A549 (cell line): ENCODE results near the gene CLEC1A.

ENCODE experiments used
- BHLHE40 ChIP-seq: IDR thresholded peaks from 2 replicates; pipeline ENCODE4 v1.6.1; 2012; ENCODE audit warnings: low read depth, low read length, inconsistent platforms
- CTCF ChIP-seq: fragments of >200 bp; sonication (Bioruptor Twin); formaldehyde crosslinking; IDR thresholded peaks from 3 replicates; pipeline ENCODE4 v1.5.1; 2016
- EP300 ChIP-seq, 2 experiments: fragments of >200 bp; sonication (Bioruptor Twin); formaldehyde crosslinking; IDR thresholded peaks; 2 replicates in 1 of 2; 3 replicates in 1 of 2; pipeline ENCODE4 v1.6.1; 2016 to 2017
- NR3C1 ChIP-seq: fragments of >200 bp; sonication (Bioruptor Twin); formaldehyde crosslinking; IDR thresholded peaks from 3 replicates; pipeline ENCODE4 v1.6.1; 2017
- POLR2A ChIP-seq: IDR thresholded peaks from 2 replicates; pipeline ENCODE4 v1.6.1; 2012; ENCODE audit warnings: mild to moderate bottlenecking, low read length
- SMC3 ChIP-seq: fragments of >200 bp; sonication (Bioruptor Twin); formaldehyde crosslinking; IDR thresholded peaks from 3 replicates; pipeline ENCODE4 v1.6.1; 2018; ENCODE audit warnings: inconsistent platforms

- TF ChIP-seq EP300 (IDR thresholded peaks at IDR 0.05) (no peak), POLR2A (no peak), CTCF (no peak), NR3C1 (no peak), SMC3 (no peak), BHLHE40 (no peak)
These were observed 28.8 kb downstream of the CLEC1A start for GRCh38 chr12:10069976-10070375.
